Loucy (cell line): ENCODE data around the gene NPPC.

ENCODE experiments used
- H2AFZ ChIP-seq: fragments of 200-600 bp; sonication (generic); 2 replicates; pipeline ENCODE4 v1.6.0; 2016; ENCODE audit warnings: antibody characterized with exemption, mild to moderate bottlenecking, low read length, moderate library complexity
- H3F3A ChIP-seq: fragments of 200-600 bp; 2 replicates; pipeline ENCODE4 v1.6.0; 2016; ENCODE audit warnings: antibody characterized with exemption, low read depth, mild to moderate bottlenecking
- H3K27me3 ChIP-seq: fragments of 200-600 bp; sonication (generic); 2 replicates; pipeline ENCODE4 v1.6.1; 2014; ENCODE audit warnings: low read length, mild to moderate bottlenecking; ENCODE audit not compliant: insufficient read depth, poor library complexity, severe bottlenecking
- H3K36me3 ChIP-seq: fragments of 200-600 bp; sonication (generic); 2 replicates; pipeline ENCODE4 v1.6.1; 2016; ENCODE audit warnings: low read length; ENCODE audit not compliant: insufficient read depth
- H3K4me1 ChIP-seq: fragments of 200-600 bp; sonication (generic); 2 replicates; pipeline ENCODE4 v1.5.1; 2014; ENCODE audit warnings: low read length, mild to moderate bottlenecking; ENCODE audit not compliant: insufficient read depth, poor library complexity, severe bottlenecking
- H3K4me2 ChIP-seq: fragments of 200-600 bp; sonication (generic); 2 replicates; pipeline ENCODE4 v1.6.0; 2014; ENCODE audit warnings: antibody characterized with exemption, low read length, low read depth, mild to moderate bottlenecking; ENCODE audit not compliant: poor library complexity, severe bottlenecking
- H3K4me3 ChIP-seq: fragments of 200-600 bp; sonication (generic); 2 replicates; pipeline ENCODE4 v1.5.1; 2014; ENCODE audit warnings: low read length, mild to moderate bottlenecking, mixed read lengths; ENCODE audit not compliant: poor library complexity, severe bottlenecking
- H3K79me2 ChIP-seq: fragments of 200-600 bp; sonication (generic); 2 replicates; pipeline ENCODE4 v1.6.1; 2014; ENCODE audit warnings: low read length; ENCODE audit not compliant: insufficient read depth
- H3K9ac ChIP-seq: fragments of 200-600 bp; sonication (generic); 2 replicates; pipeline ENCODE4 v1.6.0; 2014; ENCODE audit warnings: mild to moderate bottlenecking, low read depth, low read length, moderate library complexity; ENCODE audit not compliant: poor library complexity, severe bottlenecking
- H3K9me2 ChIP-seq: fragments of 200-600 bp; sonication (generic); replicated peaks from 2 replicates; pipeline ENCODE4 v1.6.1; 2016; ENCODE audit warnings: low read depth, low read length, mixed read lengths
- H3K9me3 ChIP-seq: fragments of 200-600 bp; sonication (generic); 2 replicates; pipeline ENCODE4 v1.6.1; 2014; ENCODE audit warnings: mild to moderate bottlenecking, antibody characterized with exemption, low read length, low read depth; ENCODE audit not compliant: insufficient read depth
- H4K20me1 ChIP-seq: fragments of 200-600 bp; sonication (generic); 2 replicates; pipeline ENCODE4 v1.6.0; 2014; ENCODE audit warnings: antibody characterized with exemption, low read length, mild to moderate bottlenecking; ENCODE audit not compliant: insufficient read depth, poor library complexity, severe bottlenecking
- EZH2phosphoT487 ChIP-seq: fragments of 200-600 bp; IDR thresholded peaks from 2 replicates; pipeline ENCODE4 v1.6.1; 2018; ENCODE audit warnings: antibody characterized with exemption, mild to moderate bottlenecking, moderate library complexity, borderline replicate concordance
- TF ChIP-seq, protein P1 (sequence below): fragments of 200-600 bp; sonication (generic); conservative IDR thresholded peaks from 2 replicates; pipeline ENCODE4 v1.5.1; 2014; ENCODE audit warnings: mild to moderate bottlenecking, antibody characterized with exemption, low read length

Gene NPPC

DNA sequence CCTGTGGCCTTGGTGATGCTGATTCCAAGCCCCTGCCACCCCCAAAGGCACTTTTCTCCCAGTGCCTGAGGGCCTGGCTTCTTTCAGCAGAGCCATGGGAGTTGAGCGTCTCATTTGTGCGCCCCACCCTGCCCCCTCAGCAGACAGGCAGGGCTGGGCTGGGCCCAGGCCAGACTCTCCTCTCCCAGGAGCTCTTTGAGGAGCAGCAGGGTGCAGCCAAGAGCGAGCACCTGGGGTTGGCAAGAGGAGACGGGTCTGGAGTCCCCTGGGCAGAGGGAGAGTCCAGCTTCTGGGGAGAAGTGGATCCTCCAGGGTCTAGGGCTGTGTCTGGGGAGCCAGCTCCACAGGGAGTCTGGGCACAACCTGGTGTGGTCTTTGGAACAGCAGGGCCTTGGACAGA is 21.2 kb downstream of the NPPC start:
- Histone ChIP-seq H3K79me2 (no peaks in the 10 kb centered on the region), H3K9ac (no peak overlapping the region), H3K27me3 (no peaks in the 10 kb centered on the region), H3K4me1 (peaks cover 9% of the 10 kb centered on the region), H2AFZ (no peak overlapping the region), H3K9me3 (no peaks in the 10 kb centered on the region), H3K9me2 (no peaks in the 10 kb centered on the region), H3K36me3 (no peaks in the 10 kb centered on the region), H3F3A (no peaks in the 10 kb centered on the region), H4K20me1 (no peaks in the 10 kb centered on the region), H3K4me2 (no peak overlapping the region), H3K4me3 (no peak overlapping the region)
- TF ChIP-seq, protein P1, sequence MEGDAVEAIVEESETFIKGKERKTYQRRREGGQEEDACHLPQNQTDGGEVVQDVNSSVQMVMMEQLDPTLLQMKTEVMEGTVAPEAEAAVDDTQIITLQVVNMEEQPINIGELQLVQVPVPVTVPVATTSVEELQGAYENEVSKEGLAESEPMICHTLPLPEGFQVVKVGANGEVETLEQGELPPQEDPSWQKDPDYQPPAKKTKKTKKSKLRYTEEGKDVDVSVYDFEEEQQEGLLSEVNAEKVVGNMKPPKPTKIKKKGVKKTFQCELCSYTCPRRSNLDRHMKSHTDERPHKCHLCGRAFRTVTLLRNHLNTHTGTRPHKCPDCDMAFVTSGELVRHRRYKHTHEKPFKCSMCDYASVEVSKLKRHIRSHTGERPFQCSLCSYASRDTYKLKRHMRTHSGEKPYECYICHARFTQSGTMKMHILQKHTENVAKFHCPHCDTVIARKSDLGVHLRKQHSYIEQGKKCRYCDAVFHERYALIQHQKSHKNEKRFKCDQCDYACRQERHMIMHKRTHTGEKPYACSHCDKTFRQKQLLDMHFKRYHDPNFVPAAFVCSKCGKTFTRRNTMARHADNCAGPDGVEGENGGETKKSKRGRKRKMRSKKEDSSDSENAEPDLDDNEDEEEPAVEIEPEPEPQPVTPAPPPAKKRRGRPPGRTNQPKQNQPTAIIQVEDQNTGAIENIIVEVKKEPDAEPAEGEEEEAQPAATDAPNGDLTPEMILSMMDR = no peak
- TF ChIP-seq EZH2phosphoT487 = no peak

DNA sequence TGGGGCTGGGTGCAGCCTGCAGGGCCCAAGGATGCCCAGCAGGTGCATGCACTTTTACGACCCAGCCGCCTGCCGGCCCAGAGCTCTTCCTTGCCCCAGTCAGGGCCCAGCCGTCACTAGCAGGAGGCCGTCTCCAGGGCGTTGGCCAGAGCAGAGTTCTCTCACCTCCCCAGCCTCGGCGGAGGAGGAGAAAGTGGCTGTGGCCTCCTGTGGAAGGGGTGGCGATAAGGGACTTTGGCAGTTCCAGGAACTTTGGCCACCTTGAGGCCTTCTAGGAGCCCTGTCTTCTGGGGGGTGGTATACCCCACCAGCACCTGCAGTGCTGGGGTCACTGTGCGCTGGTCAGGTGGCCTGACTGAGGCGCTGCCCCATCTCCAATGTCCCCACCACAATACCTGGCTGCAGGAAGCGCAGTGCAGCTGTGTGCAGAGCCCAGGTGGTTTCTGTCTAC is 22.0 kb downstream of the NPPC start:
- Histone ChIP-seq H3K36me3 (no peaks in the 10 kb centered on the region), H3K4me3 (no peak overlapping the region), H3K9me3 (no peaks in the 10 kb centered on the region), H3K27me3 (no peaks in the 10 kb centered on the region), H3K9me2 (no peaks in the 10 kb centered on the region), H2AFZ (no peak overlapping the region), H3F3A (no peaks in the 10 kb centered on the region), H3K79me2 (no peaks in the 10 kb centered on the region), H3K4me2 (no peak overlapping the region), H3K4me1 (peaks cover 9% of the 10 kb centered on the region), H3K9ac (no peak overlapping the region), H4K20me1 (no peaks in the 10 kb centered on the region)
- no peak for TF ChIP-seq EZH2phosphoT487
- TF ChIP-seq, protein P1 = no peak

DNA sequence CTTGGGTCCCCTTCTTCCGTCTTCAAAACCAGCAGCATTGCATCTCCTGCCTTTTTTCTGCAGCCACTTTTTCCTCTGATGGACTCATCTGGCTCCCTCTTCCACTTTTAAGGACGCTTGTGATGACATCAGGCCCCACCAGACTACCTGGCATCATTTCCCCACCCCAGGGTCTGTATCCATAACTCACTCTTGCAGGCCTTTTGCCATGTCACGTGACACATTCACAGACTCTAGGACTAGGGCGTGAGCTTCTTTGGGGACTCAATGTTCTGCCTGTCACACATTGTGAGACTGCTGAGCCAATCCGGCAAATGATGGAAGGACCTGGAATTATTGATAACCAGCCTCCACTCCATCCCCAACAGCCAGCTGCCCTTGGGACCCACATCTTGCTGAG is 23.6 kb downstream of the NPPC start:
- Histone ChIP-seq H3K9ac (no peak overlapping the region), H3K4me3 (no peak overlapping the region), H2AFZ (no peak overlapping the region), H3K4me2 (no peak overlapping the region), H3K4me1 (peaks cover 3% of the 10 kb centered on the region), H3K79me2 (no peaks in the 10 kb centered on the region), H3K27me3 (no peaks in the 10 kb centered on the region), H4K20me1 (no peaks in the 10 kb centered on the region), H3K9me2 (no peaks in the 10 kb centered on the region), H3K36me3 (no peaks in the 10 kb centered on the region), H3F3A (no peaks in the 10 kb centered on the region), H3K9me3 (no peaks in the 10 kb centered on the region)
- no peak for TF ChIP-seq EZH2phosphoT487
- TF ChIP-seq, protein P1 = no peak
